HL-60 (cell line): ENCODE results near the gene RAB31.

ENCODE experiments used
- DNase-seq, 2 experiments: peaks; one replicate each; pipeline ENCODE4 v3.0.0-alpha.2; 2010 to 2020; ENCODE audit warnings: low read depth in 1 of 2, low spot score in 1 of 2
- H3K27ac ChIP-seq: fragments of 250-450 bp; sonication (Bioruptor Pico); replicated peaks from 2 replicates; pipeline ENCODE4 v1.5.1; 2020; ENCODE audit warnings: mild to moderate bottlenecking, moderate library complexity
- H3K27me3 ChIP-seq: fragments of 250-450 bp; sonication (Bioruptor Pico); 2 replicates; pipeline ENCODE4 v1.5.1; 2021; ENCODE audit warnings: mild to moderate bottlenecking, moderate library complexity; ENCODE audit not compliant: insufficient read depth, poor library complexity, severe bottlenecking
- H3K4me3 ChIP-seq: replicated peaks from 2 replicates; pipeline ENCODE4 v1.5.1; 2011; ENCODE audit warnings: mild to moderate bottlenecking, control low read depth, low read length; ENCODE audit not compliant: insufficient read depth
- CTCF ChIP-seq: IDR thresholded peaks from one replicate; pipeline ENCODE4 v1.5.1; 2011; ENCODE audit warnings: low read length, control low read depth, inconsistent platforms; ENCODE audit not compliant: insufficient read depth
- GABPA ChIP-seq: IDR thresholded peaks from 2 replicates; pipeline ENCODE4 v1.6.1; 2012; ENCODE audit warnings: low read depth
- POLR2AphosphoS5 ChIP-seq: IDR thresholded peaks from 2 replicates; pipeline ENCODE4 v1.6.1; 2012; ENCODE audit warnings: low read depth
- REST ChIP-seq: IDR thresholded peaks from 2 replicates; pipeline ENCODE4 v1.6.1; 2012; ENCODE audit warnings: low read depth; ENCODE audit not compliant: insufficient replicate concordance
- SPI1 ChIP-seq: IDR thresholded peaks from 2 replicates; pipeline ENCODE4 v1.6.1; 2012; ENCODE audit warnings: low read depth, mild to moderate bottlenecking, borderline replicate concordance

RAB31 gene

GRCh38 chr18:9820127-9820526 is 112.0 kb downstream of the RAB31 start:
- Histone ChIP-seq H3K27ac (no peak overlapping the region), H3K4me3 (no peak overlapping the region), H3K27me3 (no peaks in the 10 kb centered on the region)
- DNase-seq, result no peak
- no peak for TF ChIP-seq SPI1
- TF ChIP-seq POLR2AphosphoS5, result no peak
- no peak for TF ChIP-seq CTCF
- TF ChIP-seq GABPA, result no peak
- no peak for TF ChIP-seq REST

GRCh38 chr18:9820719-9821118 is 112.6 kb downstream of the RAB31 start:
- H3K27ac ChIP-seq, result no peak overlapping the region

More at GRCh38 chr18:9820719-9821118, 112.6 kb downstream of the RAB31 start:
- TF ChIP-seq GABPA (no peak), REST (no peak), POLR2AphosphoS5 (no peak), CTCF (no peak), SPI1 (no peak)
- H3K4me3 ChIP-seq, result no peak overlapping the region
- no peak for DNase-seq
- H3K27me3 ChIP-seq, result no peaks in the 10 kb centered on the region
